Measurements from ENCODE around the gene NUPR2. TPM values are rescaled to one million over a fixed set of nuclear protein-coding genes. Genes with fewer than 3 reads are reported as not detected.
"Not testable (repeated sequence)": the region's sequence is repeated elsewhere in the genome, so short reads cannot be mapped to it uniquely, and the experiment has no call there.

NUPR2 gene
- total and polyA plus RNA-seq, 4 donors: not detected

GRCh38 chr7:56074371-56074791 lies 41.8 kb downstream of the NUPR2 start:
- Histone ChIP-seq H3K27me3 (ENCODE audit: control insufficient read depth in 4 of 4, insufficient read depth in 4 of 4, low read length in 3 of 4) (no peaks in the 10 kb centered on the region), H3K4me3 (ENCODE audit: low read depth in 1 of 3, low read length in 3 of 3) (no peak overlapping the region), H3K9ac (ENCODE audit: low read depth in 1 of 2, low read length in 2 of 2) (no peak overlapping the region), H3K9me3 (ENCODE audit: control insufficient read depth in 4 of 4, low read length in 3 of 4) (no peaks in the 10 kb centered on the region), H3K4me1 (ENCODE audit: control insufficient read depth in 4 of 4, insufficient read depth in 4 of 4, low read length in 3 of 4) (peaks cover 2 to 17% (median 11%) of the 10 kb centered on the region in 4 donors), H3K36me3 (ENCODE audit: control insufficient read depth in 4 of 4, insufficient read depth in 3 of 4, low read depth in 1 of 4, low read length in 3 of 4) (peaks cover 5 to 20% (median 12%) of the 10 kb centered on the region in 4 donors), H3K27ac (ENCODE audit: low read depth in 1 of 2, low read length in 2 of 2) (no peak overlapping the region)
- WGBS: 13% methylated on average over 19 of the region's 19 CpGs
- TF ChIP-seq RXRA (IDR thresholded peaks at IDR 0.05) (peak; percentile 50 to 67), REST (IDR thresholded peaks at IDR 0.05) (no peak), TAF1 (conservative IDR thresholded peaks at IDR 0.05) (no peak), HNF4A (conservative IDR thresholded peaks at IDR 0.05) (peak; percentile 28 to 43), SP1 (IDR thresholded peaks at IDR 0.05) (peak; percentile 37), RAD21 (IDR thresholded peaks at IDR 0.05) (peak; percentile 98 to 99), JUND (IDR thresholded peaks at IDR 0.05) (peak in 1 of 2 donors; percentile 15), NR2F2 (IDR thresholded peaks at IDR 0.05) (no peak), FOXA1 (IDR thresholded peaks at IDR 0.05) (no peak), EGR1 (IDR thresholded peaks at IDR 0.05; ENCODE audit: low read depth in 2 of 2) (no peak), CTCF (IDR thresholded peaks at IDR 0.05; ENCODE audit: low read depth, low read length, missing input control) (peak; percentile 98), YY1 (IDR thresholded peaks at IDR 0.05) (peak; percentile 53), MAX (IDR thresholded peaks at IDR 0.05) (peak; percentile 29), HNF4G (IDR thresholded peaks at IDR 0.05) (no peak), GABPA (IDR thresholded peaks at IDR 0.05 in 1 of 2, conservative IDR thresholded peaks at IDR 0.05 in 1 of 2) (peak in 1 of 2 donors; percentile 74), FOXA2 (IDR thresholded peaks at IDR 0.05) (no peak)
- TF ChIP-seq, protein P1, sequence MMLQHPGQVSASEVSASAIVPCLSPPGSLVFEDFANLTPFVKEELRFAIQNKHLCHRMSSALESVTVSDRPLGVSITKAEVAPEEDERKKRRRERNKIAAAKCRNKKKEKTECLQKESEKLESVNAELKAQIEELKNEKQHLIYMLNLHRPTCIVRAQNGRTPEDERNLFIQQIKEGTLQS (IDR thresholded peaks at IDR 0.05): peak; percentile 39
- TF ChIP-seq, protein P2, sequence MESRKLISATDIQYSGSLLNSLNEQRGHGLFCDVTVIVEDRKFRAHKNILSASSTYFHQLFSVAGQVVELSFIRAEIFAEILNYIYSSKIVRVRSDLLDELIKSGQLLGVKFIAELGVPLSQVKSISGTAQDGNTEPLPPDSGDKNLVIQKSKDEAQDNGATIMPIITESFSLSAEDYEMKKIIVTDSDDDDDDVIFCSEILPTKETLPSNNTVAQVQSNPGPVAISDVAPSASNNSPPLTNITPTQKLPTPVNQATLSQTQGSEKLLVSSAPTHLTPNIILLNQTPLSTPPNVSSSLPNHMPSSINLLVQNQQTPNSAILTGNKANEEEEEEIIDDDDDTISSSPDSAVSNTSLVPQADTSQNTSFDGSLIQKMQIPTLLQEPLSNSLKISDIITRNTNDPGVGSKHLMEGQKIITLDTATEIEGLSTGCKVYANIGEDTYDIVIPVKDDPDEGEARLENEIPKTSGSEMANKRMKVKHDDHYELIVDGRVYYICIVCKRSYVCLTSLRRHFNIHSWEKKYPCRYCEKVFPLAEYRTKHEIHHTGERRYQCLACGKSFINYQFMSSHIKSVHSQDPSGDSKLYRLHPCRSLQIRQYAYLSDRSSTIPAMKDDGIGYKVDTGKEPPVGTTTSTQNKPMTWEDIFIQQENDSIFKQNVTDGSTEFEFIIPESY (IDR thresholded peaks at IDR 0.05): no peak
- DNase-seq (ENCODE audit: low spot score): peak; percentile 82

- H3K4me1 ChIP-seq (ENCODE audit: control insufficient read depth in 4 of 4, insufficient read depth in 4 of 4, low read length in 3 of 4): peaks cover 3 to 10% (median 8%) of the 10 kb centered on the region in 4 donors
- H3K4me3 ChIP-seq (ENCODE audit: low read depth in 1 of 3, low read length in 3 of 3); DNase-seq (ENCODE audit: low spot score); H3K27me3 ChIP-seq (ENCODE audit: control insufficient read depth in 4 of 4, insufficient read depth in 4 of 4, low read length in 3 of 4); H3K27ac ChIP-seq (ENCODE audit: low read depth in 1 of 2, low read length in 2 of 2); H3K9ac ChIP-seq (ENCODE audit: low read depth in 1 of 2, low read length in 2 of 2); H3K9me3 ChIP-seq (ENCODE audit: control insufficient read depth in 4 of 4, low read length in 3 of 4): not testable (repeated sequence)
- 98% methylated on average over 13 of the region's 13 CpGs for WGBS
- peaks cover 8 to 40% (median 18%) of the 10 kb centered on the region in 4 donors for H3K36me3 ChIP-seq (ENCODE audit: control insufficient read depth in 4 of 4, insufficient read depth in 3 of 4, low read depth in 1 of 4, low read length in 3 of 4)
Measured at GRCh38 chr7:56066376-56066775, 49.8 kb downstream of the NUPR2 start.

Measured in liver (tissue), 9 donors.